WI38 (cell line): Measurements from ENCODE around the gene DDX4.

ENCODE experiments used
- H3K4me3 ChIP-seq: 2 replicates; pipeline ENCODE4 v1.5.1; 2011; ENCODE audit warnings: low read depth, mild to moderate bottlenecking, control low read depth, low read length
- CTCF ChIP-seq: IDR thresholded peaks from 2 replicates; pipeline ENCODE4 v1.5.1; 2012; ENCODE audit warnings: low read depth, mild to moderate bottlenecking, control low read depth, low read length

Gene DDX4

GRCh38 chr5:55732585-55732984 is 5.3 kb upstream of the DDX4 start:
- no peak for TF ChIP-seq CTCF

GRCh38 chr5:55734658-55735057 is 3.2 kb upstream of the DDX4 start:
- H3K4me3 ChIP-seq, result no peak overlapping the region
- TF ChIP-seq CTCF, result no peak

More at GRCh38 chr5:55732585-55732984, 5.3 kb upstream of the DDX4 start:
- H3K4me3 ChIP-seq, result no peak overlapping the region

GRCh38 chr5:55742778-55743177 is 4.9 kb downstream of the DDX4 start:
- no peak overlapping the region for H3K4me3 ChIP-seq

GRCh38 chr5:55747778-55748318 is 10.0 kb downstream of the DDX4 start:
- H3K4me3 ChIP-seq, result no peak overlapping the region
- TF ChIP-seq CTCF, result no peak

More at GRCh38 chr5:55742778-55743177, 4.9 kb downstream of the DDX4 start:
- TF ChIP-seq CTCF, result no peak

- TF ChIP-seq CTCF, result no peak
- no peak overlapping the region for H3K4me3 ChIP-seq
Observed at GRCh38 chr5:55749387-55749786, 11.5 kb downstream of the DDX4 start.

GRCh38 chr5:55750063-55750462 is 12.2 kb downstream of the DDX4 start:
- H3K4me3 ChIP-seq, result no peak overlapping the region
- no peak for TF ChIP-seq CTCF

GRCh38 chr5:55750499-55750898 is 12.6 kb downstream of the DDX4 start:
- TF ChIP-seq CTCF, result no peak
- H3K4me3 ChIP-seq, result no peak overlapping the region
